ENCODE measurements around the gene WDR90.
A peak's percentile ranks its signal among the peaks of the same experiment; 100 is the strongest.
"Not testable (repeated sequence)": the region's sequence is repeated elsewhere in the genome, so short reads cannot be mapped to it uniquely, and the experiment has no call there.

The WDR90 gene

DNA sequence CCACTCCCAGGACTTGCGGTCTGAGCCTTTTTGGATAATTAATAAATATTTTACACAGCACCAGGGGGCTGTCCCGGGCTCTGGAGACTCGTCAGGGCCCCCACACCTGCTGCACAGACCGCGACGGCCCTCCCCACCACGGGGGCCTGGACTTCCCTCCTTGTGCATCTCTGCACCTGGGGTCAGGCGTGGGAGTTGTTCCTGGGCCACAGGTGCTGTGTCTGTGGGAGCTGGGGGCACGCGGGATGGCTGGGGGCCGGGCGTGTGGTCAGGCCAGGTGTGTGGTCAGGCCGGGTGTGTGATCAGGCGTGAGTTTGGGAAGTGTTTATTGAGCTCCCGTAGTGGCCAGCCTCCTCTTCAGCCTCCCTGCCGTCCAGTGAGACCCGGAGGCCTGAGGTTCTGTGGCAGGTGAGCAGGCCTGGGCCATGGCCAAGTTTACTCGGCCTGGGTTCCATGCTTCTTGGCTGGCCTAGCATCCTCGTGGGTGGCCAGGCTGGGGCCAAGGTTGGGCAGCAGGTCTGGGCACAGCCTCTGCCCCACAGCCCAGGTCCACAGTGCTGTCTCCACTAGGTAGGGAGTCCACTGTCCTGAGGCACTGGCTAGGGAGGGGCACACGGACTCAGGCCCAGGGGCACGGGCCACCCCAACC lies 29.2 kb downstream of the WDR90 start:
- no peak for DNase-seq

DNA sequence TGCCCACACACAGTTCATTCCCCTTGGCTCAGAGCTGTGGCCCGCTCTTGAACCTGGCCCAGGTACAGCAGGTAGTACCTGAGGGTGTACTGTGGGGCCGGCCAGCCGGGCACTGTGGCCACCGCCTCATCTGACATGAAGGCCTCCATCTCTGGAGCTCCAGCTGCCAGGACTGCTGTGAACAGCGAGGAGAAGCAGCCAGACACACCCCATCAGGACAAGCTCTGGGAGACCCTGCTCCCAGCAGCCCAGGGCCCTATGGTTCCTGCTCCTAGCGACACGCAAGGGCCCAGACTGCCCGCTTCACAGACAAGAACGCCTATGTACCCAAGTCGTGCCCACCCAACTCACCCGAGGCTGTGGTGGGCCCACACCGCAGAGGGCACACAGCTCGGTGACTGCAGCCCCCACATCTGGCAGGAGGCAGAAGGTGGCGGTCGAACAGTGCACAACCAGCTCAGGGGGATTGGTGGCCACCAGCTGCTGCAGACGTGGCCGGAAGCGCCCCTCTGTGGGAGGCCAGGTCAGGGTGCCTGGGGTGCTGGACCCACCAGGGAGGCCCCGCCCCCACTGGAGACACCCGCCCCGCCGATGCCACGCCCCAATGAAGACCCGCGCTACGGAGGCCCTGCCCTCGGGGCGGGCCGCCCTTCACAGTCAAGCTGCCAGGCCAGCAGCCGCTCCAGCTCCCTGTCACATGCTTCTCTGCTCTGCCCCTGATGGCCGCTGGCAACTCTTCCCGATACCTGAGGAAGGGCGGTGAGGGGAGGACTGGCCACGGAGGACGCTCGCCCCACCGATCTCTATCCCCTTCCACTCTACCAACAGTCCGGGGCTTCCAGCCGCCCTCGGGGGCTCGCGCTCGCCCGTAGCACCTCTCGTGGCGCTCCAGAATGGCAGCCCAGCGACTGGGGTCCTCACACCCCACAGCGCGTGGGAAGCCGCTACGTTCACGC lies 30.0 kb downstream of the WDR90 start:
- peak; percentile 87 for DNase-seq

DNA sequence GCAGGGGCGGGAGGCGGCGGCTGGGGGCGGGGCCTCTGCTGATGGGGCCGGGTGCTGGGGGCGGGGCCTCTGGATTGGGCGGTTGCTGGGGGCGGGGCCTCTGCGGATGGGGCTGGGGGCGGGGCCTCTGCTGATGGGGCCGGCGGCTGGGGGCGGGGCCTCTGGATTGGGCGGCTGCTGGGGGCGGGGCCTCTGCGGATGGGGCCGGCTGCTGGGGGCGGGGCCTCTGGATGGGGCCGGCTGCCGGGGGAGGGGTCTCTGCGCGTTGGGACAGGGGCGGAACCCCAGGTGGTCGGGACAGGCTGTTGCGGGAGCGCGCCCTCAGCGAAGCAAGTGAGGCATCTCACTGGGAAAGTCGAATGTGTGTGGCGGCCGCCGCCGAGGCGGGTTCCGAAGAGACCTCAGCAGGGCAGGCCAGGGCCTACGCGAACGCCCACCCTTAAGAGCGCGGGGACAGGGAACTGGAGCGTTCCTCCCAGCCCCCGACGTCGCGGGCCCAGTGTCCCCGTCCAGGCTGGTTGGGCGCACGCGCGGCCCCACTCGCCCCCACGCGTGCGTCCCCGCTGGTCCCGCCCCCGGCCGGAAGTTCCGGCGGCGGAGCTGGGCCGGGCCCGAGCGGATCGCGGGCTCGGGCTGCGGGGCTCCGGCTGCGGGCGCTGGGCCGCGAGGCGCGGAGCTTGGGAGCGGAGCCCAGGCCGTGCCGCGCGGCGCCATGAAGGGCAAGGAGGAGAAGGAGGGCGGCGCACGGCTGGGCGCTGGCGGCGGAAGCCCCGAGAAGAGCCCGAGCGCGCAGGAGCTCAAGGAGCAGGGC lies 30.9 kb downstream of the WDR90 start, which contains the start of gene STUB1:
Gene STUB1, plus strand, starts transcription at position 597 of the 811 bp plus-strand sequence. Its CDS starts 116 bp downstream, at position 713.
- DNase-seq = peak; percentile 96

DNA sequence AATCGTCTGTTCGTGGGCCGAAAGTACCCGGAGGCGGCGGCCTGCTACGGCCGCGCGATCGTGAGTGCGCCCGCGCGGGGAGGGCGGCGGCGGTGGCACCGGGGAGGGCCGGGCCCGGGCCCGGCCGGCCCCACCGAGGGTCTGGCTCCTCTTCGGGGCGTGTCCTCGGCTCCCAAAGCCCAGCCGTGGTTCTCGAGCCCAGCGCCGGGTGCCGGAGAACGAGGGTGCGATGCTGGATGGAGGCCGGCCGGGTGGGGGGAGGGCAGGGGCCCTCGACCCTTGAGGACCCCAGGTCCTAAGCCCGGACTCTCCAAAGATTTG lies 31.4 kb downstream of the WDR90 start:
- DNase-seq = no peak

DNA sequence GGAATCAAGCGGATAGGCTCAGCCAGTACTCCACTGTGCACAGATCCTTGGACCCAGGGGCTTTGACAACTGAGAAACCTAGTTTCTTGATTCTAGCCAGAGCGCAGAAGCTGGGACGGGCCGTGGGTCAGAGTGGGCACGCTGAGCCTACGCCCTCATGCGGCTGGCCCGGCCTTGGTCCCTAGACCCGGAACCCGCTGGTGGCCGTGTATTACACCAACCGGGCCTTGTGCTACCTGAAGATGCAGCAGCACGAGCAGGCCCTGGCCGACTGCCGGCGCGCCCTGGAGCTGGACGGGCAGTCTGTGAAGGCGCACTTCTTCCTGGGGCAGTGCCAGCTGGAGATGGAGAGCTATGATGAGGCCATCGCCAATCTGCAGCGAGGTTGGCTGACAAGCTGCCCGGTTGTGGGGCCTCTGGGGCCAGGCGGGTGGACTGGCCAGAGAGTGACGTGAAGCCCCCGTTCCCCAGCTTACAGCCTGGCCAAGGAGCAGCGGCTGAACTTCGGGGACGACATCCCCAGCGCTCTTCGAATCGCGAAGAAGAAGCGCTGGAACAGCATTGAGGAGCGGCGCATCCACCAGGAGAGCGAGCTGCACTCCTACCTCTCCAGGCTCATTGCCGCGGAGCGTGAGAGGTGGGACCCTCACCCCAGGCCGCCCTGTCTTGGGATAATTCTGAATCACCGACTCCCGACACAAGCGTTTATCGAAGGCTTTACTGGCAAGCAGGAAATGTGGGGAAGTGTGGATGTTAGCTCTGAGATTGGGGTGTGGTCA lies 32.0 kb downstream of the WDR90 start:
- DNase-seq = peak; percentile 56

DNA sequence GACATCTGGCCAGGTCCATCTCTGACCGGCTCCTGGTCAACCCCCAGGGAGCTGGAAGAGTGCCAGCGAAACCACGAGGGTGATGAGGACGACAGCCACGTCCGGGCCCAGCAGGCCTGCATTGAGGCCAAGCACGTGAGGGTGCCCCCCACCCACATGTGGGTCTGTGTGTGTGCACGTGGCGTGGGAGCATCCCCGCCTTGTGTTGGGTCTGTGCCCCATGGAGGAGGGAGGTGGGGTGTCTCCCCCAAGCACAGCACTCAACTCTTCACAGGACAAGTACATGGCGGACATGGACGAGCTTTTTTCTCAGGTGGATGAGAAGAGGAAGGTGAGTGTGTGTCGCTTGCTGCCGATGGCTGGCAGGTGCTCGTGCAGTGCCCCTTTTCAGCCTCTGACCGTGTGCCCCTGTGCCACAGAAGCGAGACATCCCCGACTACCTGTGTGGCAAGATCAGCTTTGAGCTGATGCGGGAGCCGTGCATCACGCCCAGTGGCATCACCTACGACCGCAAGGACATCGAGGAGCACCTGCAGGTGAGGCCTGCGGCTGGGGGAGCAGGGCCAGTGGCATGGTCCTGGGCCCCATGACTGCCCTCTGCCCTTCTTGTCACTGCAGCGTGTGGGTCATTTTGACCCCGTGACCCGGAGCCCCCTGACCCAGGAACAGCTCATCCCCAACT lies 32.7 kb downstream of the WDR90 start:
- no peak for DNase-seq

DNA sequence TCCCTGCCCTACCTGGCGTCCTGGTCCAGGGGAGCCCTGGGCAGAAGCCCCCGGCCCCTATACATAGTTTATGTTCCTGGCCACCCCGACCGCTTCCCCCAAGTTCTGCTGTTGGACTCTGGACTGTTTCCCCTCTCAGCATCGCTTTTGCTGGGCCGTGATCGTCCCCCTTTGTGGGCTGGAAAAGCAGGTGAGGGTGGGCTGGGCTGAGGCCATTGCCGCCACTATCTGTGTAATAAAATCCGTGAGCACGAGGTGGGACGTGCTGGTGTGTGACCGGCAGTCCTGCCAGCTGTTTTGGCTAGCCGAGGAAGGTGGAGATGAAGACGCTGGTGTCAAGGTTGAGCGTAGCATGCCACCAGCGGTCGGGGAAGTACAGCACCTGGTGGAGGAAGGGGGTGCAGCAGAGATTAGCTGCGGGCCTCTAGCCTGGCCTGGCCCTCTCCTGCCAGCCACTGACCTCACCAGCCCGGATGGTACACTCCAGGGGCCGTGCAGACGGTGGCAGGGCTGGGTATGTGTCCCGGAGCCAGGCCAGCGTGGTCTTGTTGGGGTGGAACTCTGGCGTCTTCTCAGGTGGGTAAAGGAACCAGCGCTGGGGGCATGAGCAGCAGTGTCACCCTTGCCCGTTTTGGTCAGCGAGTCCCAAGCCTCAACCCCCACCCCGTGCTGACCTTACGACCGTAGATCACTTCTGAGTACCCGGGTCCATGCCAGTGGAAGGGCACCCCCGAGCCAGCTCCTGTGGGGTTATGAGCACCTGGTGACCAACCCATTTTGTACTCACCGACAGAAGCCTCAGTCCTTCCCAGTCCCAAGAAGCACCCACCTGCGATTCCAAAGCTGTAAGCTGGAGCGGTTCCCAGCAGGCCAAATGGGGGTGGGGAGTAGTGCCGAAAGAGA lies 33.6 kb downstream of the WDR90 start:
- no peak for DNase-seq

DNA sequence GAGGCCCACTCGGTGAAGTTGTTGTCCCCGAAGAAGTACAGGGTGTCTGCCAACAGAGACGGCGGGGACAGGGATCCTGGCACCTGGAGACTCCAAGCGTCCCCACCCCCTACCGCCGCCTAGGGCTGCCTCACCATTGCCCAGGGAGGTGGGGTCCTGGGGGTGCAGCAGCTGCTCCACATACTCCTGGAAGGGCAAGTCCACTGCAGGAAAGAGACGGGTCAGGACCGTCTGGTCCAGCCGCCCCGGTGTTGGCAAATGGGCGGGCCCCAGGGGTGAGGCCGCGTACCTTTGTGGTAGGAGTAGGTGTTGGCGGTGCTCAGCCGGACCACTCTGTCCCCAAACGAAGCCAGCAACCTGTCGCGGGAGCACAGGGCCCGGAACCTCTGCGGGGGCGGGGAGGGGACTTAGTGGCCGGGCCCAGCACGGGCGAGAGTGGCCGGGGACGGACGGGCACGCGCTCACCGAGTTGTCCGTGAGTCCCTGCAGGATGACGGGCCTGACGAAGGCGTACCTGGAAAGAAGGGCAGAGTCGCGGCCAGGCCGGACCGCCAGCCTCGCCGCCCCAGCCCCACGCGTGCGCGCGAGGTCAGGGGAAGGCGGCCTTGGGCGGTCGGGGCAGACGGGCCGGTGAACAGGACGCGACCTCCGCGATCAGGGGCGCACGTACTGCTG lies 34.4 kb downstream of the WDR90 start:
- peak; percentile 56 for DNase-seq

DNA sequence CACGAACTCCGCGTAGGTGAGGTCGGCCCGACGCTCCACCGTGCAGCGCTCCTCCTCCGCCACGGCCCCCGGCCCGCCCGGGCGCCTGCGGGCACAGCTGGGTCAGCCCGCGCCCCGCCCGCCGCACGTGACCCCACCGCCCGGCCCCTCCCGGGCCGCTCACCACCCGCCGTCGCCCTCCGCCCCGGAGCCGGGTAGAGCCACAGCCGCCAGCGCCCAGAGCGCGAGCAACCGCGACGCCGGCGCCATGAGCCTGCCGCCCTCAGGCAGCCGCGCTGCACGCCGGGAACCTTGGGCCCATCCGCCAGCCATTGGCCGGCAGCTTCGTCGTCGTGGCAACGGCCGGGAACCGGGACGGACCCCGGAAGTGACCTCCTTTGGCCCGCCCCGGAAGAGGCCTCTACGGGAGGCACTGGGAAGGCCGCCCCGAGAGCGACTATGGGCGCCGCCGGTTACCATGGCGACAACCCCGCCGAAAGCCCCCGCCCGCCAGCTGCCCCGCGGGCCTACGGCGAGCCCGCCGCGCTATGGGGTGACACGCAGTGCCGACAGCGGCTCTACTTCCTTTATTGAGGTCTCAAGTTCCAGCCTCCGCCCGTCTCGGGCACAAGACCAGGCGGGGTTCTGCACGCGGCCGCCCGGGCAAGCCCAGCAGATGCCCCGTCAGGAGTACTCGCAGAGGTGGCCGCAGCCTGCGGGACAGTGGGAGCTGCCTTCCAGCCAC lies 35.1 kb downstream of the WDR90 start, which contains the start of gene JMJD8:
Gene JMJD8, minus strand, starts transcription at position 264 of the 724 bp plus-strand sequence. Its CDS starts 15 bp downstream, at position 249.
- peak; percentile 98 for DNase-seq

DNA sequence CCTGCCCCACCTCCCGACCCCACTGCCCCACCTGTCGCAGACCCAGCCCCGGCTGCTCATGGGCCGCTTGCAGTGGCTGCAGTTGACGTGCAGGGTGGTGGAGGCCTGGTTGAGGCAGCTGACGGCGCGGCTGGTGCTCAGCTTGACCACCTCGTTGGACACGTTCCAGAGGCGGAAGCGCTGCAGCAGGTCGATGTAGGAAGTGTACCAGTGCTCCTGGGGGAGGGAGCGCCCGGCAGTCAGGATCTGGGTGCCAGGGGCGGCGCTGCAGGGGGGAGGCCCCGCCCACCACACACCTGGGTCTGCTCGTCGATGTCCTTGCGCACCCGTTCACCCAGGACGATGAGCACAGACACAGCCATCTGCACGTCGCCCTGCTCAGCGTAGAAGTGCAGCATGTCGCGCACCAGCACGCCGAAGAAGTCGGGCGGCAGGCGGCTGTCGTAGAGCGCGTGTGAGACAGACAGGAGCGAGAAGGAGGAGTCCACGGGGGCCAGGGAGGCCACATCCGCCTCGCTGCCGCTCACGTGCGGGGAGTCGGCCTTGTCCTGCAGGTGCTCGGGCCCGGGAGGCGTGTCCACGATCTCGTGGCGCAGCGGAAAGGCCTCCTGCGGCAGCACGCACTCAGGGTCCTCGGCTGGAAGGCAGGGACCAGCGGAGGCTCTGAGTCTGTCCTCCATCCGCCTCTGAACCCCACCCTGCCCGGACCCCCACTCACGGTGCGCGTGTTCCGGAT lies 36.0 kb downstream of the WDR90 start:
- DNase-seq = no peak

DNA sequence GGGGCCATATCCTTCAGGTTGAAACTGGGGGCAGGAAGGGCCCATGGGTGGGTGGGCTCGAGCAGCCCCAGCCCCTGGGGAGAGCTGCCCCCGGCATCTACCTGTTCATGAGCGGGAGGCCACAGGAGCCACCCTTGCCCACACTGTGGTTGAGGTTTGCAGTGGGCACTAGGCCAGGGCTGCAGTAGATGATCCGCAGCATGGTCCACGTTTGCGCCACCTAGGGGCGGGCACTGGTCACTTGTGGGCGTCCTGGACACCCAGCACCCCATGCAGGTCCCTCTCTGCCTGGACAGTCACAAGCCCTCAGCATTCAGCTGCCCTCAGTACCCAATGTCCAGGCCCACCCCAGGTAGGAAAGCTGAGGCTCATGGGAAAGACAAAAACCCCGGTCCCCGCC lies 36.8 kb downstream of the WDR90 start:
- DNase-seq = peak; percentile 66

DNA sequence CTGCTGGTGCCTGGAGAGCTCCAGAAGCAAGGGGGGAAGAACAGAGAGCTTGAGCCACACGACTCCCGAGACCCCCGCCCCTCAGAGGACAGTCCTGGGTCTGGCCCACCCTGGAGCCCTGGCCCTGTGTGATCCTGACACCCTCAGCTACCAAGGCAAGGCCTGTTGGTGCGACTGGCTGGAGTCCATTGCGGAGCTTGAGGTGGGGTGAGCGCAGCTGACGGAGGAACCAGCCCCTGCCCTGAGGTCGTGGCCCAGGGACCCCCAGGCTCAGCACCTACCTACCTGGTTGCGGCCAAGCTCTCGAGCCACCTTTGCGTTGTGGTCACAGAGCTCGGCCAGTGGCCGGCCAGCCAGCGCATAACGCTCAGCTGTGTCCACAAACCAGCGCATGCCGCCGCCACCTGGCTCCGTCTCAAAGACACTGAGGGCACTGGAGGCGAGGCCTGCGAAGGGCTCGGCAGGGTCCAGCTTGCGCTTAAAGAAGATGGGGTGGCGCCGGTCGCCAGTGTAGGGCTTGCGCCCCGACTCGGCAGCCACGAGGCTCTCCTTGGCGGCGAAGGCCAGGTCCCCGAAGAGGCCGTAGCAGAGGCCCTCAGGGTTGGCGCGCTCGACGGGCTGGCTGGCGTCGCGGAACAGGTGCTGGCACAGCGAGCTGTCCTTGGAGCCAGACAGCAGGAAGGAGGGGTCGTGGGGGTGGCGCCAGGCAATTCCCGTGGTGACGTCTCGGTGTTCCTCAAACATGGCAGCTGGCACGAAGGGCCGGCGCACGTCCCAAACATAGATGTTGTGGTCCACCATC lies 37.5 kb downstream of the WDR90 start:
- DNase-seq = no peak

DNA sequence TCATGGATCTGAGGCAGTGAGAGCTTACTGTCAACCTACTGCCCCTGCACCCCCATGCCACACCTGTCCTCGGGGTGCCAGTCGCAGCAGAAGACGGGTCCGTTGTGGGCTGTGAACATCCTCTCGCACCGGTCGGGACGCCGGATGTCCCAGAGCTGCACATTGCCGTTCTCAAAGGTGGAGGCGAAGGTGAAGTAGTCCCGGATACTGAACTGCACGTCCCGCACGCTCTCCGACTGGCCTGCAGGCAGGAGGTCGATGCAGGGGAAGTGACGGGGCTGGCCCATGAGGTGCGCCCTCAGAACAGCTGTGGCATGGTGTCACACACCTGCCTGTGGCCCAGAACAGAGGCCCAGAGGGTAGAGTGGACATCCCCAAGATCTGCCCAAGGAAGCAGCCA lies 38.3 kb downstream of the WDR90 start:
- no peak for DNase-seq

DNA sequence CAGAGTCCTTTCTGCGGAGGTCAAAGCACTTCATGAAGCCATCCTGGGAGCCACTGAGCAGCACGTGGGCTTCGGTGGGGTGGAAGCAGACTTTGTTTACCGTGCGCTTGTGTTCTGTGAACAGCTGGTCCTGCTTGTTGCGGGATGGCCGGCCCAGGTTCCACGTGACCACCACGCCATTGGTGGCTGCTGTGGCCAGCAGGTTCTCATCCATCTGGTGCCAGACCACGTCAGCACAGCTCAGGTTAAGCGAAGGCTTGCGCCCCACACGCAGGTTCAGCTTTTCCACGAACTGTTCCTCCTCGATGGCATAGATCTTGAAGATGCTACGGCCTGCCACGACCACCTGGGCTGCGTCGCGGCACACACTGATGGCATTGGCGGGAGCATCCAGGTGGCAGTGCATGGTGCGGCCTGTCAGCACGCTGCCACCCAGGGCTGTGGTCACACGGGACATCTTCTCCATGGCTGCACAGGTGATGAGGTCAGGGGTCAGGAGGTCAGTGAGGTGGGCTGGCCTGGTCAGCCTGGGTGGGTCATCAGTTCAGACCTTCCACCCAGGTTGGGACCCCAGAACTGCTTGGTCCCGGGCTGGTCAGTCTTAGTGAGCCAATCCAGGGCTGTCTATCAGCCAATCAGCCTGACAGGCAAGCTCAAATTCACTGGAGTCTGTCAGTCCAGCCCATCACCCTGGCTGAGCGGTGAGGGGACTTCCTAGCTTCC lies 40.2 kb downstream of the WDR90 start:
- no peak for DNase-seq

DNA sequence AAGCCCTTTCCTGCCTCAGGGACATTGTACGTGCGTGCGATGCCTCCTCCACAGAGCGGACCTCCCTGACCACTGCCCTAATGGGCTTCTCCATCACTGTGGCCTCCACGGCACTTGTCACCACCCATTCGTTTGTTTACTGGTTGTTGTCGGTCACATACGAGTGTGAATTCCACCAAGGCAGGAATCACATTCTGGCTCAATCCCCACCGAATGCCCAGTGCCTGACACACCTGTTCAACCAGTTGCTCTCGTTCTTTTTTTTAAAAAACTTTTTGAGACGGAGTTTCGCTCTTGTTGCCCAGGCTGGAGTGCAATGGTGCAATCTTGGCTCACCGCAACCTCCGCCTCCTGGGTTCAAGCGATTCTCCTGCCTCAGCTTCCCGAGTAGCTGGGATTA lies 42.1 kb downstream of the WDR90 start:
- not testable (repeated sequence) for DNase-seq

DNA sequence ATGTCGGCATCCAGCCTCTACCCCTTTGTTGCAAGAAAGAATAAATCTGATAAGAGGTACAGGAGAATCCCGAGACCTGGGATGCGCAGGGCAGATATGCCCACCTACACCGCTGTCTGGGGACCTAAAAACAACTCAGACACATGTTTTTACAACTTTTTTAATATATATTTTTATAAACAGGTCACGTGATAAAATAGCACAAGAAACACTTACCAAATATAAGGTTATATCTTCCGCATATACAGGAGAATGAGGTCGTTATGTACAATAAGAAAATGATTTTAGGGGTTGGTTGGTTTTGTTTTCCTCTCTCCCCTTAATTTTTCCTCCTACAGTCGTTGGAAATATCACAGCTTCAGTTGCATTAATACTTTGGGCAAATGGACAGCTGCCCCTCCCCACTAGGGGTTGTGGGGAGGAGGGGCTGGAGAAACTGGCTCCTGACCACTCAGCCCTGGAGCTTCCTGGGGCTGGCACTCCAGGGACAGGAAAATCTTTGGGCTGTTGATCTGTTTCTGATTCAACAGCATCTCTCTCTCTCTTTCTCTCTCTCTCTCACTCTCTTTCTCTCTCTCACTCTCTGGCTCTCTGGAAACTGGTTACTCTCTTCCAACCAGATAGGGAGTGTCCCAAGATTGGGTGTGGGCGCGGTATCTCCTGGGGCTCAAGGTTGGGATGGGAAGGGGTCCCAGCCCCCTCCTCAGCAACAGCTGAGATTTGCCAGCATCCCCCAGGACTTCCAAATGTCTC lies 43.4 kb downstream of the WDR90 start:
- no peak for DNase-seq

Measured in NCI-H82 (cell line).